Smooth muscle cell (in vitro differentiated cells): ENCODE data around the gene RYR2. TPM values are rescaled to one million over a fixed set of nuclear protein-coding genes. Genes with fewer than 3 reads are reported as not detected.

Source experiments
- DNase-seq: peaks from one replicate; lab custom pipeline; 2025; ENCODE audit not compliant: unreplicated experiment; lab: John Stamatoyannopoulos, UW
- H2AFZ ChIP-seq: fragments of 200-600 bp; sonication (generic); 2 replicates; pipeline ENCODE4 v1.6.0; 2016; ENCODE audit warnings: antibody characterized with exemption, low read depth, mild to moderate bottlenecking
- H3F3A ChIP-seq: fragments of 200-600 bp; sonication (generic); 2 replicates; pipeline ENCODE4 v1.6.0; 2017; ENCODE audit warnings: antibody characterized with exemption, low read depth
- H3K27ac ChIP-seq: fragments of 200-600 bp; sonication (generic); 2 replicates; pipeline ENCODE4 v1.5.1; 2016; ENCODE audit warnings: low read depth, mild to moderate bottlenecking
- H3K27me3 ChIP-seq: fragments of 200-600 bp; sonication (generic); 2 replicates; pipeline ENCODE4 v1.6.1; 2016; ENCODE audit warnings: low read depth, mild to moderate bottlenecking
- H3K36me3 ChIP-seq: fragments of 200-600 bp; sonication (generic); 2 replicates; pipeline ENCODE4 v1.5.1; 2016; ENCODE audit warnings: low read depth
- H3K4me1 ChIP-seq: fragments of 200-600 bp; sonication (generic); 2 replicates; pipeline ENCODE4 v1.5.1; 2016; ENCODE audit warnings: low read depth
- H3K4me2 ChIP-seq: fragments of 200-600 bp; sonication (generic); 2 replicates; pipeline ENCODE4 v1.6.0; 2016; ENCODE audit warnings: mild to moderate bottlenecking
- H3K4me3 ChIP-seq: fragments of 200-600 bp; sonication (generic); 2 replicates; pipeline ENCODE4 v1.5.1; 2016; ENCODE audit warnings: mild to moderate bottlenecking
- H3K79me2 ChIP-seq: fragments of 200-600 bp; sonication (generic); 2 replicates; pipeline ENCODE4 v1.6.0; 2016; ENCODE audit warnings: low read depth, mild to moderate bottlenecking
- H3K9ac ChIP-seq: fragments of 200-600 bp; sonication (generic); 2 replicates; pipeline ENCODE4 v1.6.0; 2016; ENCODE audit warnings: low read depth
- H3K9me3 ChIP-seq: fragments of 200-600 bp; sonication (generic); replicated peaks from 2 replicates; pipeline ENCODE4 v1.5.1; 2016; ENCODE audit warnings: low read depth
- H4K20me1 ChIP-seq: fragments of 200-600 bp; sonication (generic); 2 replicates; pipeline ENCODE4 v1.6.0; 2016; ENCODE audit warnings: low read depth
- CTCF ChIP-seq: fragments of 200-600 bp; sonication (generic); IDR thresholded peaks from 2 replicates; pipeline ENCODE4 v1.5.1; 2017; ENCODE audit warnings: borderline replicate concordance, mild to moderate bottlenecking, antibody characterized with exemption; ENCODE audit not compliant: insufficient read depth, poor library complexity, severe bottlenecking
- WGBS: methylation state at CpG from one replicate; pipeline ENCODE4 v1.1.7; 2016; ENCODE audit warnings: low lambda C conversion rate; 5-methylcytosine and 5-hydroxymethylcytosine counted together
- polyA plus RNA-seq: library from polyadenylated mRNA; unstranded; fragments of >200 nt; fragmentation: Nextera tagmentation; extraction: Ambion mirVana; gene quantifications from 2 replicates; pipeline ENCODE4 v1.2.1, GENCODE V29; 2016
- total RNA-seq: library from RNA; depleted of rRNA; stranded (reverse); fragments of >200 nt; gene quantifications from 2 replicates; pipeline ENCODE4 v1.2.3, GENCODE V29; 2014

RYR2 gene
- total and polyA plus RNA-seq, 2 experiments from 2014 or later: 0.09 TPM; not detected in 1

DNA sequence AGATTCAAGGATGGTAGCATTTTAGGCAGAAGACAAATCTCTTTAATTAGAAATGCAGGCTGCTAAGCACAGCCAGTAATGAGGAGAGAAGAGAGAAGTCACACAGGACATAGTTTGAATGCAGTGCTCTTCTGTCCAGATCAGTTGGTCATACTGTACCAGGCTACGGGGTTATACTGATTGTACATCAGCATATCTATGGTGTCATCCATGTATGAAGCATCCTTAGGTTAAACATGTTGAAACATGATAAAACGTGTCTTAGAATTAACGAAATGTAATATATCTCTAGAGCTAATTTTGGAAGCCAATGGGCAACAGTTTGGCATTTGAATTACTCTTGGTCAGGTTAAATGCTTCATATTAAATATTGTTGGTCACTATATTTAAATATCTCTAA is 199.1 kb downstream of the RYR2 start:
- Histone ChIP-seq H3K4me1 (no peaks in the 10 kb centered on the region), H2AFZ (no peak overlapping the region), H3K4me3 (no peak overlapping the region), H4K20me1 (no peaks in the 10 kb centered on the region), H3K9ac (no peak overlapping the region), H3K27me3 (no peaks in the 10 kb centered on the region), H3F3A (no peaks in the 10 kb centered on the region), H3K27ac (no peak overlapping the region), H3K36me3 (no peaks in the 10 kb centered on the region), H3K79me2 (no peaks in the 10 kb centered on the region), H3K9me3 (no peaks in the 10 kb centered on the region), H3K4me2 (no peak overlapping the region)
- over 99% methylated on average over 3 of the region's 3 CpGs for WGBS
- no peak for DNase-seq
- no peak for TF ChIP-seq CTCF

- H3K79me2 ChIP-seq: no peaks in the 10 kb centered on the region
- no peak for DNase-seq
- H3K27ac ChIP-seq: no peak overlapping the region
- no peak overlapping the region for H3K4me3 ChIP-seq
- no peaks in the 10 kb centered on the region for H3K27me3 ChIP-seq
- no peaks in the 10 kb centered on the region for H3K36me3 ChIP-seq
- no peak overlapping the region for H2AFZ ChIP-seq
- H3K4me2 ChIP-seq: no peak overlapping the region
- no peaks in the 10 kb centered on the region for H3K4me1 ChIP-seq
- 82% methylated on average over 4 of the region's 4 CpGs for WGBS
- no peak overlapping the region for H3K9ac ChIP-seq
- no peaks in the 10 kb centered on the region for H3F3A ChIP-seq
- H4K20me1 ChIP-seq: no peaks in the 10 kb centered on the region
- H3K9me3 ChIP-seq: no peaks in the 10 kb centered on the region
- TF ChIP-seq CTCF: no peak
Measured at GRCh38 chr1:237244778-237245177, 202.8 kb downstream of the RYR2 start.

- no peak for DNase-seq
- no peaks in the 10 kb centered on the region for H3K27me3 ChIP-seq
- H3K4me1 ChIP-seq: no peaks in the 10 kb centered on the region
- H3K9me3 ChIP-seq: no peaks in the 10 kb centered on the region
- H3K9ac ChIP-seq: no peak overlapping the region
- H4K20me1 ChIP-seq: no peaks in the 10 kb centered on the region
- H3K4me2 ChIP-seq: no peak overlapping the region
- no peaks in the 10 kb centered on the region for H3K36me3 ChIP-seq
- H3K27ac ChIP-seq: no peak overlapping the region
- no peak overlapping the region for H3K4me3 ChIP-seq
- 90% methylated on average over 1 of the region's 1 CpG for WGBS
- no peak overlapping the region for H2AFZ ChIP-seq
- H3K79me2 ChIP-seq: no peaks in the 10 kb centered on the region
- TF ChIP-seq CTCF: no peak
- H3F3A ChIP-seq: no peaks in the 10 kb centered on the region
Measured at GRCh38 chr1:237247442-237247841, 205.5 kb downstream of the RYR2 start.

DNA sequence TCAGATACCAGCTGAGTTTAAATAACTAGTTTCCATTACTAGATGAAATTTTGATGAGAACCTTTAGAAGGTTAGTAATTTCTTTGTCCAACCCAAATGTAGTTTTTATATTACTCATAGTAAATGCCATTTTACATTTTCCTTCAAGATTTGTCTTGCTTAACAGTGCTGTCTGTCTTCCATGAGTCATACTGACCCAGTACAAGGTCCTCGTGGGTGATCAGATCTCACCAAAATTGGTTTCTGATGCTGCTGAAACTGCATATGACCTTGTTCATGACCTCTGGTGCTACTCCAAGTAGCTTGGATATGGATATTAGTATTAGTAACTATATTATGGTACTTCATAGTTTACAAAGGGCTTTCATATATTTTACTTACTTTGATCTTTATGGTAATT is 207.1 kb downstream of the RYR2 start:
- TF ChIP-seq CTCF: no peak
- Histone ChIP-seq H3K9ac (no peak overlapping the region), H3K9me3 (no peaks in the 10 kb centered on the region), H3F3A (no peaks in the 10 kb centered on the region), H3K79me2 (no peaks in the 10 kb centered on the region), H3K36me3 (no peaks in the 10 kb centered on the region), H4K20me1 (no peaks in the 10 kb centered on the region), H3K4me1 (no peaks in the 10 kb centered on the region), H3K4me3 (no peak overlapping the region), H3K27me3 (no peaks in the 10 kb centered on the region), H3K27ac (no peak overlapping the region), H2AFZ (no peak overlapping the region), H3K4me2 (no peak overlapping the region)
- DNase-seq: no peak
- 76% methylated on average over 1 of the region's 1 CpG for WGBS
